ENCODE measurements around the gene DNAH2. TPM values are rescaled to one million over a fixed set of nuclear protein-coding genes. Genes with fewer than 3 reads are reported as not detected.

DNAH2 gene
- total and polyA plus RNA-seq, 2 of the 4 experiments (the other 2 are of a cell fraction) = under 0.01 to 0.02 TPM

DNA sequence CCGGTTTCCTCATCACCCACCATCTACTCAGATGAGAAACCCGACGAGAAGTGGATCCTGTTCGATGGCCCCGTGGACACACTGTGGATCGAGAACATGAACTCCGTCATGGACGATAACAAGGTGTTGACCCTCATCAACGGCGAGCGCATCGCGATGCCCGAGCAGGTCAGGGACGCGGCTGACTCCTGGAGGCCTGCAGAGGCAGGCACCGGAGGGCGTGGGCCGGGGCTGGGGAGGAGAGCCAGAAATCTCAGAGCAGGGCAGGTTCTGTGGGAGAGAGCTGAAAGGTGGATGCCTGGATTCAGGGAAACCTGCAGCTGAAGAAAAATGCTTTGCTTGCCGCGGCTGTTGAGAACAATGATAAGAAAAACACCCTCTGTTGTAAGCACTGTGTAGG, 69.3 kb downstream of the DNAH2 start:
- Histone ChIP-seq H3K4me2 (ENCODE audit: low read depth, low read length) (no peak overlapping the region), H3K79me1 (ENCODE audit: low read depth in 1 of 2, low read length in 2 of 2) (no peaks in the 10 kb centered on the region), H2AK9ac (replicated peaks; ENCODE audit: low read depth, low read length, poor library complexity) (no peak overlapping the region), H3K18ac (ENCODE audit: low read depth, low read length) (no peak overlapping the region), H3K27me3 (ENCODE audit: control insufficient read depth, insufficient read depth, low read length) (peaks cover 24% of the 10 kb centered on the region), H4K20me1 (ENCODE audit: insufficient read depth, low read length) (no peaks in the 10 kb centered on the region), H3K4ac (ENCODE audit: low read depth, low read length) (no peak overlapping the region), H3K56ac (ENCODE audit: extremely low read depth, insufficient read depth, low read length) (no peak overlapping the region), H2AK5ac (ENCODE audit: low read depth, low read length) (no peak overlapping the region), H3K23ac (ENCODE audit: low read depth, low read length) (no peak overlapping the region), H4K91ac (ENCODE audit: insufficient read depth, low read depth, low read length) (no peak overlapping the region), H4K5ac (ENCODE audit: low read depth, low read length) (no peak overlapping the region), H3K9me1 (ENCODE audit: insufficient read depth, low read length) (no peaks in the 10 kb centered on the region), H2BK120ac (ENCODE audit: low read depth, low read length) (no peak overlapping the region), H3K27ac (ENCODE audit: insufficient read depth, low read length) (no peak overlapping the region), H4K8ac (ENCODE audit: low read depth in 2 of 2, low read length in 2 of 2) (no peak overlapping the region), H3K36me3 (ENCODE audit: control insufficient read depth, insufficient read depth, low read length) (no peaks in the 10 kb centered on the region), H3K4me1 (ENCODE audit: control insufficient read depth, insufficient read depth, low read length) (no peaks in the 10 kb centered on the region; the same call in 1 of the 2 replicates), H2BK15ac (ENCODE audit: low read depth, low read length) (no peak overlapping the region), H2BK5ac (ENCODE audit: low read depth, low read length, poor library complexity, severe bottlenecking) (no peak overlapping the region), H3K4me3 (ENCODE audit: insufficient read depth, low read depth, low read length) (no peak overlapping the region), H2AFZ (replicated peaks; ENCODE audit: low read length, poor library complexity) (no peak overlapping the region), H3K14ac (replicated peaks; ENCODE audit: low read depth, low read length) (no peak overlapping the region), H2BK20ac (ENCODE audit: low read depth, low read length) (no peak overlapping the region), H3K9ac (ENCODE audit: low read depth, low read length) (no peak overlapping the region), H3K9me3 (ENCODE audit: control insufficient read depth, insufficient read depth, low read length) (no peaks in the 10 kb centered on the region)
- TF ChIP-seq POLR2A (IDR thresholded peaks at IDR 0.05; ENCODE audit: low read depth, low read length) = no peak
- dilution Hi-C loops (cut with HindIII; ENCODE audit: low sequenced_read_pairs, unreplicated experiment) = no loop called here
- in situ Hi-C loops (cut with MboI; ENCODE audit: low sequenced_read_pairs) = no loop called here
- ATAC-seq (ENCODE audit: low read depth) = no peak
- CTCF ChIA-PET = no interaction called here
- 88% methylated on average over 9 of the region's 21 CpGs; no CpG with 5 or more reads in 1 of the 2 experiments for WGBS, 2 experiments (ENCODE audit: extremely low coverage in 2 of 2, insufficient read length in 1 of 2)
- BruUV-seq (replicated peaks) = no TSS peak
- no peak for DNase-seq
- intact Hi-C loops (cut with micrococcal nuclease) = no loop called here
- POLR2A ChIA-PET (ENCODE audit: unreplicated experiment) = no interaction called here
